RKO (cell line): ENCODE data around the gene RABL6.
"Not testable (repeated sequence)": the region's sequence is repeated elsewhere in the genome, so short reads cannot be mapped to it uniquely, and the experiment has no call there.

Source experiments
- DNase-seq: peaks from one replicate; pipeline ENCODE4 v3.0.0-alpha.2; 2016; ENCODE audit warnings: low spot score

The RABL6 gene

DNA sequence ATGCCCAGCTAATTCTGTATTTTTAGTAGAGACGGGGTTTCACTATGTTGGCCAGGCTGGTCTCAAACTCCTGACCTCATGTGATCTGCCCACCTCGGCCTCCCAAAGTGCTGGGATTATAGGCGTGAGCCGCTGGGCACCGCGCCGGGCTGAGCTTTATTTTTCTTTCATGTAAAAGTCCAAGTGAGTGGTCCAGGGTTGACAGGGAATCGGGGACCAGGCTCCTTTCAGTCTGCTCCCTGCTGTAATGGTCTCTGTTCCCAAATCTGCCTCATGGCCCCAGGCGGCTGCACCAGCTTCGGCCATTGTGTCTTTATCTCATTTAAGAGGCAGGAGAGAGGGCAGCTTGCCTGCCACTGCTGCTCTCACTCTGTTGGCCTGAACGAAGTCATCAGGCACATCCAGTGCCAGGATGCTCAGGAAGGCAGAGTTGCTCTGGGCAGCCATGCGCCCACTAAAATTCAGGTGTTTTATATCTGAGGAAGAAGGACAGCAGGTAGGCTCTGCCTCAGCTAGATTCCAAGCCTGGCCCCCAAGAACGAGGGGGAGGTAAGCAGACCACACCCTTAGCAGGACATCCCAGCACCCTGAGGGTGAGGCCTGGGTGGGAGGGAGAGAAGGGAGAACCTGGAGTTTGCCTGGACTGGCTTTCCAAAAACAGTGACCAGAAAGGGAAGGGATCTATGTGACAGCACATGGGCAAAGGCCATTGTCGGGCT lies 13.3 kb upstream of the RABL6 start:
- no peak for DNase-seq

DNA sequence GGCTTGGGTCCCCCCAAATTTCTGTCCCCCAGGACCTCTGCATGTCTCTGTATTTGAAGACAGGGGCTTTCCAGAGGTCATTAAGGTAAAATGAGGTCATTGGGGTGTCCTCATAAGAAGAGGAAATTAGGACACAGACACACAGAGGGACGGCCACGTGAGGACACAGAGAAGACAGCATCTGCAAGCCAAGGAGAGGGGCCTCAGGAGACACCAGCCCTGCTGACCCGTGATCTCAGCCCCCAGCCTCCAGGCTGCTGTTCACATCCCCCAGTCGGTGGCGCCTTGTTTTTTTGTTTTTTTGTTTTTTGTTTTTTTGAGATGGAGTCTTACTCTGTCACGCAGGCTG lies 12.8 kb upstream of the RABL6 start:
- DNase-seq = no peak

DNA sequence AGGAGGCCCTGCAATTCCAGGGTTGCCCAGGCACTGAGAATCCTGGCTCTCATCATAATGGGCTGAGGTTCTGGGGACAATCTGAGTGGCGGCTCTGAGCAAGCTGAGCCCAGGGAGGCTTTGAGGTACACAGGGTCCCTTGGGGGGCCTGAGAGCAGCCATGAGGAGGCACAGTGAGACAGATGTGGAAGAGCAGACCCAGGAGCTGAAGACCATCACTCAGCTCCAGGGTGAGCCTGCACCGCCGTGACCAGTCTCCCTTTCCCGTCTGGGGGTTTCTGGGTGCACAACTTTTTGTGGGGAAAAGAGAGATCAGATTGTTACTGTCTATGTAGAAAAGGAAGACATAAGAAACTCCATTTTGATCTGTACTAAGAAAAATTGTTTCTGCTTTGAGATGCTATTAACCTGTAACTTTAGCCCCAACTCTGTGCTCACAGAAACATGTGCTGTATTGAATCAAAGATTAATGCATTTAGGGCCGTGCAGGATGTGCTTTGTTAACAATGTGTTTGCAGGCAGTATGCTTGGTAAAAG lies 11.4 kb upstream of the RABL6 start, which contains the start of gene CCDC183:
CCDC183 (plus strand) TSS at position 101 of the 537 bp plus-strand sequence; CDS start at position 161, 60 bp downstream.
- no peak for DNase-seq

DNA sequence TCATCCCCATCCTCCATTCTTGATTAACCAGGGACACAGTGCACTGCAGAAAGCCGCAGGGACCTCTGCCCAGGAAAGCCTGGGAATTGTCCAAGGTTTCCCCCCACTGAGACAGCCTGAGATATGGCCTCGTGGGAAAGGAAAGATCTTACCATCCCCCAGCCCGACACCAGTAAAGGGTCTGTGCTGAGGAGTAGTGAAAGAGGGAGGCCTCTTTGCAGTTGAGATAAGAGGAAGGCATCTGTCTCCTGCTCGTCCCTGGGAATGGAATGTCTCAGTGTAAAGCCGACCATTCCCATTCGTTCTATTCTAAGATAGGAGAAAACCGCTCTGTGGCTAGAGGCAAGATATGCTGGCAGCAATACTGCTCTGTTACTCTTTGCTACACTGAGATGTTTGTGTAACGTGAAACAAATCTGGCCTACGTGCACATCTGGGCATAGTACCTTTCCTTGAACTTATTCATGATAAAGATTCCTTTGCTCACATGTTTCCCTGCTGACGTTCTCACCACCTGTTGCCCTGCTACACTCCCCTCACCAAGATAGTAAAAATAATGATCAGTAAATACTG lies 10.9 kb upstream of the RABL6 start:
- DNase-seq = not testable (repeated sequence)

DNA sequence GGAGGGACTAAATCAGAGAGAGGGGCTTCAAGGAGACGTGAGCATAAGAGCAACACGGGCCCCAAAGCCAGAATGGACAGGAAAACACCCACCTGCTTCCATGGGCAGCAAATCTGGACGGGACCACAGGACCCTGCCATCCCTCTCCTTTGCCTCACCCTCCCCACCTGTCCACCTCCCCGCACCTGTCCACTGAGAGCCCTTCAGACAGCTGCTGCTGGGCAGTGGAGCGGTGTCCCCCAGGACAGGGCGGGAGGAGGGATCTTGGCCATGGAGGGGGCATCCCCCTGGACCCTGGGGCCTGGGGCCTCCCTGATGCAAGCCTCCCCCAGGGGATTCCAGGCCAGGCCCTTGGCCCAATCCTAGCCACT lies 9.1 kb upstream of the RABL6 start:
- no peak for DNase-seq

DNA sequence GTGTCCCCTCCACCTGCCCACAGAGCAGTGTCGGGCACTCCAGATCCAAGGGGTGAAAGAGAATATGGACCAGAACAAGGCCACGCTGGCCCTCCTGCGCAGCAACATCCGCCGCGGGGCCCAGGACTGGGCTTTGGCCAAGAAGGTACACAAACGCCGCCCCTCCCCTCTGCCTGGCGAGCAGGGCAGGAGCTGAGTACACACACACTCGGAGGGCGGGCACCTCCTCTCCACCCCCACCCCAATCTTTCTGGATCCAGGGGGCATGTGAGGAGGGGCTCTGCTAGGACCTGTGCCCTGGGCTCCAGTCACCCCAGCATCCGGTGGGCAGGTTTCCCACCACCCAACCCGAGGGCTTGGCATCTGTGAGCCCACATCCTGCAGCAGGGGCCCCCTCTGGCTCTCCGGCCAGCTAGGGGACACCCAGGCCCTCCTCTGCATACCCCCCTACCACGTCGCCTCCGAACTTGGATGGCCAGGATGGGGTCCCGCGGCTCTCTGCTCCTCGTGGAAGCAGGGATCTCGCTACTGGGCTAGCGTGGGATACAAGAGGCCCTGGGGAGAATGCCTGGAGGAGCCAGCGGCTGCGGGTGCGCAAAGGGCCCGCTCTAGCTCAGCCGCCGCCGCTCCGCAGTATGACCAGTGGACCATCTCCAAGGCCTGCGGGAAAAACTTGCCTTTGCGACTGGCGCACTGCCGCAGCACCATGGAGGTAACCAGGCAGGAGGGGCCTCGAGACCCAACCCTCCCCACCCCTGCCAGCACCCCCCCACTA lies 8.5 kb upstream of the RABL6 start:
- DNase-seq = no peak

DNA sequence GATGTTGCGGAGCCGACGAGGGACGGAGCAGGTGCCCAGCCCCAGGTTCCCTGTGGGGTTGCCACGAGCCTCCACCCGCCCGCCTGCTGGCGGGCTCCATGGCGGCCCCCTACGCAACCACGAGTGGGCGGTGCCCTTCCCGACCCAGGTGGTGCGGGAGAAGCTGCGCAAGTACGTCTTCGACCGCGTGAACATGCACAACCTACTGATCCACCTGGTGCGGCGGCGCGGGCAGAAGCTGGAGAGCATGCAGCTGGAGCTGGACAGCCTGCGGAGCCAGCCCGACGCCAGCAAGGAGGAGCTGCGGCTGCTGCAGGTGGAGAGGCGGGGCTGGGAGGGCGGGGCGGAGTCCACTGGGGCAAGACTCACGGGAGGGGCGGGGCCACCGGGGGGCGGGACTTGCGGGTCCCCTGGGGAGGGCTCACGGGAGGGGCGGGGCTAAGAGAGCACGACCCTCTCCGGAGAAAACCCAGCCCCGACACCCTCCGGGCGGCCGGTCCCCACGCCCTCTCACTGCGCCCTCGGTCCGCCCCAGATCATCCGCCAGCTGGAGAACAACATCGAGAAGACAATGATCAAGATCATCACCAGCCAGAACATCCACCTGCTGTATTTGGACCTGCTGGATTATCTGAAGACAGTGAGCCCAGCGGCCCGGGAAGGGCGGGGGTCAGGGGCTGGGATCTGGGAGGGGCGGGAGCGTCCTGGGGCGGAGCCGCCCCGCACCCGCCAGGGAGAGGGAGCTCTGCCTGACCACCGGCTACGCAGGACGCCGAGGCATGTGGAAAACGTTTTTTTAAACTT lies 7.7 kb upstream of the RABL6 start:
- peak; percentile 71 for DNase-seq

DNA sequence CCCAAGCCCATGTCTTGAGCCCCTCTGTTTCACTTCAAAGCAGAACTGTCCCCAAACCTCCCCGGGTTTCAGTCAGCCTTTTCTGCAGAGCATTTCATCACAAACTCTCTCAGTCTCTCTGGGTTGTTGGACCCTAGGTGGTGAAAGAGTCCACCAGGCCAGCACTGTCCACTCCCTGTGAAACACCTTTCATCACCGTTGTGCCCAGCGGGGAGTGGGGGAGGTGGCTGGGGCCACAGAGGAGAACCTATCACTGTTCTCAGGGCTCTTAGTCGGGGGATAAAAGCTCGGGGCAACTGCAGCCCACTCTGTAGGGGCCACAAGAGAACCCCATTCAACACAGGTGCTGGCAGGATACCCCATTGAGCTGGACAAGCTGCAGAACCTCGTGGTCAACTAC lies 5.4 kb upstream of the RABL6 start:
- no peak for DNase-seq

DNA sequence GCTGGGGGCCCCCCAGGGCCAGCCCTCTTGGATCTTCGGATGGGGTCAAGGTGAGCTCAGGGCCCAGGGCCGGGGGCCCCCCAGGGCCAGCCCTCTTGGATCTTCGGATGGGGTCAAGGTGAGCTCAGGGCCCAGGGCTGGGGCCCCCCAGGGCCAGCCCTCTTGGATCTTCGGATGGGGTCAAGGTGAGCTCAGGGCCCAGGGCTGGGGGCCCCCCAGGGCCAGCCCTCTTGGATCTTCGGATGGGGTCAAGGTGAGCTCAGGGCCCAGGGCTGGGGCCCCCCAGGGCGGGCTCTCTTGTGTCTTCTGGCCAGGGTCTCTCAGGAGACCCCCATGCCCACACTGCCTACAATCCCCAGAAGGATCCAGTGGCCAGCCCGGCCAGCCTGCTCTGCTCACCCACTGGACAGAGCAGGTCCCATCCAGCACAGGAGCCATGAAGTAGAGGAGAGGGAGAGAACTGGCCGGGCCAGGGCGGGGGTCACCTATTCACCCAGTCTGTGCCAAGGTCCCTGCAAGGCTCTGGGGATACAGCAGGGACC lies 4.7 kb upstream of the RABL6 start:
- DNase-seq = not testable (repeated sequence)

DNA sequence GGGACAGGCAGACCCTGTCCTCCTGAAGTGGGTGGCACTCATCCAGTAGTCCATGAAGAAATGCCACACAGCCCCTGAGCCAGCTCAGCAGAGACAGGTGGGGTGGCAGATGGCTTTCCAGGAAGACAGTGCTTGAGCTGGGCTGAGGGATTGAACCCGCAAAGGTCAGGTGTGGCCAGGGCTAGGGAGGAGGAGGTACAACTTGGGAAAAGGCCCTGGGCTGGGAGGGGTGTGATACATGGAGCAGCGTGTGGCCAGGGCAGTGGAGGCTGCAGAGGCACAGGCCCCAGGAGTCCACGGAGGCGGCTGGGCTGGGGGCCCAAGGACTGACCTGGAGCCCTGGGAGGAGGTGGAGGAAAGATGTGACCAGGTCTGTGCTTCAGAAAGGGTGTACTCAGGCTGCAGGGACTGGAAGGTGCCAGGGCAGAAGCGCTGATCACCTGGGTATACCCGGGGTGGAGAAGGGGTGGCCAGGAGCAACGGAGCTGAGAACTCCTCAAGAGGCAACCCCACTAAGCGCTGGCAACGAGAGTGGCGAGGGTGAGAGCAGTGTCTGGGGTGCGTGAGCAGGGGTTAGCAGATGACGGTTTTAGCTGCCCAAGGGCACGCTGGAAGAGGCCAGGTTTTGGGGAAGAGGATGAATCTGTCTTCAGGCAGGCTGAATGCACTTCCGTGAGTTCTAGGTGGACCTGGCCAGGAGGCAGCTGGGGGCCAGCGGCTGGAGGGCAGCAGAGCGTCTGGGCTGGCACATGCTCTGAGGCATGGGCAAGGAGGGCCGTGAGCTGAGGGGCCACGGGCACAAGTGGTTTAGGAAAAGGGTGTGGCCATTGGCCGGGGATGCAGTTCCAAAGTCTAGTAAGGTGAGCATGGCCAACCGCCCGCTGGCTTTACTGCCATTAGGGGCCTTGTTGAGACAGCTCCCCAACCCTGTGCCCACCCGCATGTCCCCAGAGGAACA lies 3.9 kb upstream of the RABL6 start:
- no peak for DNase-seq

DNA sequence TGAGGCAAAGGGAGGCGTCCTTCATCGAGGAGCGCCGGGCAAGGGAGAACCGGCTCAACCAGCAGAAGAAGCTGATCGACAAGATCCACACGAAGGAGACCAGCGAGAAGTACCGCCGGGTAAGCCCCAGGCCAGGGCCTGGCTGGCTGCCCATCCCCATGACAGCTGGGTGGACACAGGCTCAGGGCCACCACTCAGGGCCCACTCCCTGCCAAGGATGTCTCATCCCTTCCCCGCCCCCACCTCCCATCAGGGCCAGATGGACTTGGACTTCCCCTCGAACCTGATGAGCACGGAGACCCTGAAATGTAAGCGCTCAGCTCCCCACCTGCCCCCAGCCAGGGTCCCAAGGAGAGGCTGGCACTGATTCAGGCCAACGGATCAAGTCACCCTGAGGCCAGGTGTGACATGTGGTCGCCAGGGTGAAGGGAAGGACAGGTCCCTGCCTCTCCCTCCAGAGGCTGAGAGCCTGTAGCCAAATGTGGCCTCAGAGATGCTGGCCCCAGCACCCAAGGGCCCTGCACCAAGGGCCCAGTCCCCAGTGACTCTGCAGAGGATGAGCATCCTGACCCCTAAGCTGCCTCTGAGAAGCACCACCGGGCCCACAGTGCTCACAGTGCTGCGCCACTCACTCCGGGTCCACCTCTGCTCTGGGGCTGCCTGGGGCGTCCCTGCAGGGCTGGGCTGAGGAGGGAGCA lies 3.1 kb upstream of the RABL6 start:
- no peak for DNase-seq

DNA sequence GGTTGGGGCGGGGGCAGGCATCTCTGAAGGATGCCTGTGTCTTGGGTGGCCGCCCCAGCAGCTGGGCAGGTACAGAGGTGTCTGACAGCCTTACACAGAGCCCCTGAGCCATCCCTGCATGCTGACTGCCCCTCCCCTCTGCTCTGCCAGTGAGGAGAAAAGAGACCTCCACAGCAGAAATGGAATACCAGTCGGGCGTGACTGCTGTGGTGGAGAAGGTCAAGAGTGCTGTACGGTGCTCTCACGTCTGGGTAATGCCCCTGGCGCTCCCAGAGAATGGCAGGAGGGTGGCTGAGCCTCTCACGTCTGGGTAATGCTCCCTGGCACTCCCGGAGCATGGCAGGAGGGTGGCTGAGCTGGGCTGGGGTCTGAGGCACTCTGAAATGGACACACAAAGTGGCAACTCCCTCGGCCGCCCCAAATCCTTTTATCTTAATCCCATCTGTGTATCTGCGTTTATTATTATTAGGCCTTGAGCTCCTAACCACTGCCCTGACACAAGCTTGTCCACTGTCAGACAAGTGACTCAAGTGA lies 2.5 kb upstream of the RABL6 start:
- DNase-seq = no peak

DNA sequence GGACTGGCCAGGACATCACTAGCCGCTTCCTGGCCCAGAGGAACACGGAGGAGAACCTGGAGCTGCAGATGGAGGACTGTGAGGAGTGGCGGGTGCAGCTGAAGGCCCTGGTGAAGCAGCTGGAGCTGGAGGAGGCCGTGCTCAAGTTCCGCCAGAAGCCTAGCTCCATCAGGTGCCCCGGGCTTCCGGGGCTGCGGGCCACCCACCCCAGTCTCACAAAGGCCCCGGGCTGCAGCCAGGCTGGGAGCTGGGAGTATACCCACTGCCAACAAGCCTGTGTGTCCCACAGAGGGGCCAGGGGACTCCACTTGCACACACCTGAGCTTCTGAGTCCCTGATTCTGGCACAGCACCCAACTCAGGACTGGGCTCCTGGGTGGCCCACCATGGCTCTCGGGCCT lies 1.7 kb upstream of the RABL6 start:
- DNase-seq = no peak

DNA sequence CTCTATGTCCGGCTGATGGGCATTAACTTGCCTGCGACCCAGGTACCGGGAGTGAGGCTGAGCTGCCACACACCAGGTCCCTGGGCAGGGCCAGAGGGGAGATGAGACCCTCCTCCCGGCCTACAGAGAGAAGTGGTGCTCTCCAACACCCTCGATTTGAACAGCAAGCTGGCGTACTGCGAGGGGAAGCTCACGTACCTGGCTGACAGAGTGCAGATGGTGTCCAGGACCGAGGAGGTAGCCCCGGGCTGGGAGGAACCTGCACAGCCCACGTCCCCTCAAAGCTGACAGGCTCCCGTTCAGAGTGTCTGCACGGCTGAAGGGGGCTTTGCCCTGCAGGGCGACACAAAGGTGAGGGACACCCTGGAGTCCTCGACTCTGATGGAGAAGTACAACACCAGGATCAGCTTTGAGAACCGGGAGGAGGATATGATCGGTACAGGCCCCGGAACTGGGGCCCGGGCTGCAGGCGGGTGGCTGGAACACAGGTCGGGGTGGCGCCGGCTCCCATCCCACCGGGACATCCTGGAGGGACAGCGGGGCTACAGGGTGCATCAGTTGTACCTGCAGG lies 1.0 kb upstream of the RABL6 start:
- peak; percentile 41 for DNase-seq

DNA sequence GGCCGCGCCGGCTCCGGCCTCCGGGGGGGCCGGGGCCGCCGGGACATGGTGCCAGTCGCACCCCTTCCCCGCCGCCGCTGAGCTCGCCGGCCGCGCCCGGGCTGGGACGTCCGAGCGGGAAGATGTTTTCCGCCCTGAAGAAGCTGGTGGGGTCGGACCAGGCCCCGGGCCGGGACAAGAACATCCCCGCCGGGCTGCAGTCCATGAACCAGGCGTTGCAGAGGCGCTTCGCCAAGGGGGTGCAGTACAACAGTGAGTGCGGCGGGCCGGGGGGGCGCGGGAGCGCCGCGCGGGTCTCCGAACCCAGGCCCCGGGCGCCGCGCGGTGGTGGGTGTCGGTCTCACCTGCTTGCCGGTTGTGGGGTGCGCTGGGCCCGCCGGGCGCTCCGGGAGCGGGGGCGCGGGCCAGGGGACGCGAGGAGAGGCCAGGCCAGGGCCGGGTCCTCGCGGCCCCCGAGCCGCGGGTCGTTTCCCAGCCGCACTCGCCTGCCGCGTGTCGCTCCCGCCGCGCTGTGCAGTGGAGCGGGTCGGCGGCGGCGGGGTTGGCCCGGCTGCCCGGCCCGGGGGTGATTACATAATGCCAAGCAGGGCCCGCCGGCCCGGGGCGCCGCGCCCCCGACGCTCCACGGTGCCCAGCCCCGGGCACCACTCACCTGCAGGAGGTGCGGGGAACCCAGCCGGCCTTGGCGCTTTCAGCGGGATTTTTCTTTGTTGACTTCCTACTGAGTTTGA lies 492 bp downstream of the RABL6 start:
- DNase-seq = peak; percentile 52

DNA sequence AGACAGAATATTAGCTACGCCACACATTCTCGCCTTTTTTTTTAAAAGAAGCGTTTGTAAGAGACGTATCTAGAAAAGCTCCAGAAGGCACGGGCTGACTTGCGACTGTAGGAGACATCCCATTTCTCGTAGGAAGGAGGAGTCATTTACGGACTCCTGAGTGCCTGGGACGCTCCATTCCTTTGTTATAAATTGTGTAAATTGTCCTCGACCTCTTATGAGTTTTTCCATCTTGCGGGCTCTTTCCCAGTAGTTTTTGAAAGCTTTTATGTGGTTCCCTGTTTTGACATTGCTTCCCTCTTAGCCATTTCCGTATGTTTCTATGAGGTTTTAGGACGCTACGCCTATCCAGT lies 1.0 kb downstream of the RABL6 start:
- DNase-seq = peak; percentile 84

DNA sequence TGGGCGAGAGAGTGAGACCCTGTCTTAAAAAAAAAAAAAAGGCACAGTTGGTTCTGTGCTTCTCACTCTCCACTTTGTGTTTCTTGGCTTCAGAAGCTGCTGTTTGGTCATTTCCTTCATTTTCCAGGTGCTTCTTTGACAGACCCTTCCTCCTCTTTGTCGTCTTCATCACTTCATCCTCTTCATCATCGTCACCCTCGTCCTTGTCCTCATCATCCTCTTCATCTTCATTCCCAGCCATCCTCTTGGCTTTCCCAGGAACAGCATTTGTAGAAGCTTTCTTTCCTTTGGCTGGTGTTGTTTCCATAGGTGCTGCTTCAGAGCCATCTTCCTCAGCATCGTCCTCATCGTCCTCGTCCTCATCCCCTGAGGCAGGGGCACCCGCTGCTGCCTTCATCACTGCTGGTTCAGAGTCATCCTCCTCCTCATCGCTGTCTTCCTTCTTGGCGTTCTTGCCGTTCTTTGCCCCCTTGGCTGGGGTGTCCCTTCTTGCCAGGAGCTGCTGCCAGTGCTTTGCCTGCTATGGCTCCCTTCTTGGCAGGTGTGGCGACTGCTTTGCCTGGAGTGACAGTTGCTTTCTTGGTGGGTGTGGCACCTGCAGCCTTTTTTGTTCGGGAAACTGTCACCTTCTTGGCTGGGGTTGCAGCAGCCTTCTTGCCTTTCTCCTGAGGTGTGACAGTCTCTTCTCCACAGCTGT lies 7.1 kb downstream of the RABL6 start:
- DNase-seq = no peak

DNA sequence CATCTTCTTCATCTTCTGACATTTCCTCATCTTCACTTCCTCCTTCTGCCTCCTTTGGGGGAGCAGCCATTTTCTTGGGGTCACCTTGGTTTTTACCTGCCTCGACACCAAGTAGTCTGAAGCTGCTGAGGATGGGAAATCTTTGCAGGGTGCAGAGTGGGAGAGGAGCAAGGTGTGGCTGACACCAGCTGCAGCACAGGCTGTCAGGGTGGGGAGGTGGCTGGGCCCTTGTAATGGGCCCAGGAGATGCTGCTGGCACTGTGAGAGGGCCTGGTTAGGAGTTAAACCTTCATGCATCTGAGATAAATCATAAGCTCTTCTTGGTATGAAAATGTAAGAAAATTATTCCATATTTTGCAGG lies 7.7 kb downstream of the RABL6 start:
- DNase-seq = no peak
